AML-193 (cell line): ENCODE measurements around the gene GDI2.

Source experiments
- DNase-seq, 2 experiments: peaks; one replicate each; lab custom pipeline; 2025; lab: John Stamatoyannopoulos, UW

GDI2 gene

GRCh38 chr10:5742116-5742515 is 71.1 kb downstream of the GDI2 start:
- no peak for DNase-seq

GRCh38 chr10:5741276-5741675 is 72.0 kb downstream of the GDI2 start:
- no peak for DNase-seq

GRCh38 chr10:5738427-5738826 is 74.8 kb downstream of the GDI2 start:
- DNase-seq = no peak

GRCh38 chr10:5737352-5737751 is 75.9 kb downstream of the GDI2 start:
- DNase-seq = no peak

GRCh38 chr10:5736591-5736990 is 76.6 kb downstream of the GDI2 start:
- no peak for DNase-seq

GRCh38 chr10:5735119-5735518 is 78.1 kb downstream of the GDI2 start:
- DNase-seq = no peak

GRCh38 chr10:5732141-5732540 is 81.1 kb downstream of the GDI2 start:
- DNase-seq = no peak

- DNase-seq = no peak
Measured at GRCh38 chr10:5731559-5731958, 81.7 kb downstream of the GDI2 start.

- DNase-seq = no peak
Measured at GRCh38 chr10:5730766-5731165, 82.5 kb downstream of the GDI2 start.

GRCh38 chr10:5723692-5724091 is 89.5 kb downstream of the GDI2 start:
- no peak for DNase-seq

GRCh38 chr10:5720182-5720581 is 93.1 kb downstream of the GDI2 start:
- no peak for DNase-seq

- DNase-seq = no peak
Measured at GRCh38 chr10:5719546-5719945, 93.7 kb downstream of the GDI2 start.
